Activated CD4-positive, CD25-positive, alpha-beta regulatory T cell treated with anti-CD3 and anti-CD28 coated beads, Interleukin-2, amount 50 U/mL, for 24 hours (primary cell): ENCODE measurements around the gene RIMS3.
A peak's percentile ranks its signal among the peaks of the same experiment; 100 is the strongest.
"Not testable (repeated sequence)": the region's sequence is repeated elsewhere in the genome, so short reads cannot be mapped to it uniquely, and the experiment has no call there.

Source experiments
- ATAC-seq, 2 donors: fragments of 150-1000 bp; cut with Tn5 transposase; one replicate each; pipeline ENCODE4 v1.10.0; 2021; ENCODE audit warnings: mild to moderate bottlenecking in 1 of 2, moderate library complexity in 1 of 2

The RIMS3 gene

DNA sequence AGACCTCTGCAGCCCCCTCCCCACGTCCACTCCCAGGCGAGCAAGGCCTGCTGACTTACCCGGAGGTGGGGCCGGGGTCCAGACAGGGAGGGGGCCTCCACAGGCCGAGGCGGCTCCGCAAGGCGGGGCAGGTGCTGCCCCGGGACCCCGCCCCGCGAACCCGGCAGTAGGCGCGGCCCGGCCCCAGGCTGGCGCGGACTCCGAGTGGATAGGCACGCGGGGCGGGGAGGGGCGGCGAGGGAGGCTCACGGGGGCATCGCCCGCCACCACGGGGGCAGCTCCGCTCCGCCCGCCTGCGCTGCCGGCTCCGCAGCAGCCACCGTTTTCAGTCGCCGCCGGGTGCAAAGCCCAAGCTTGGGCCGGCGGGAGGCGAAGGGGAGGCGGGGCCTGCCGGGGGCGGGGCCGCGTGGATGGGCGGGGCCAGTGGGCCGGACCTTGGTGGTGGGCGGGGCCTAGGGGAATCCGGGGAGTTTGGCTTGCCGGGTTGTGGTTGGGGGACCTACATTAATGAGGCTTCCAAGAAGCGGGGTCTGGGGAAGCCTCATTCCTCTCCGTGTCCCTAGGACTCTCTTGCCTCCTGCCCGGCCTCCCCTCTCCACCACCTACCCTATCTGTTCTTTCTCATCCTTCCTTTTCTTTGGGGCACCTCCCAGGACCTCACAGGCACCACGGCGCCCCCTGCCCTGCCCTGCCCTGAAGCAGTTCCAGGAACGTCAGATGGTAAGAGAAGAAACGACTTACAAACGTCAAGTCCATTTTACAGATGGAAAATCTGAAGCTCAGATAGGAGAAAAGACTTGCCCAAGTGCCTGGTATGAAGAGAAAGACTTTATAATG is at the start of gene RIMS3:
RIMS3 (minus strand) TSS at position 348 of the 837 bp plus-strand sequence. CDS start 23,757 bp downstream, outside the sequence.
- peak; percentile 74 to 79 for ATAC-seq

DNA sequence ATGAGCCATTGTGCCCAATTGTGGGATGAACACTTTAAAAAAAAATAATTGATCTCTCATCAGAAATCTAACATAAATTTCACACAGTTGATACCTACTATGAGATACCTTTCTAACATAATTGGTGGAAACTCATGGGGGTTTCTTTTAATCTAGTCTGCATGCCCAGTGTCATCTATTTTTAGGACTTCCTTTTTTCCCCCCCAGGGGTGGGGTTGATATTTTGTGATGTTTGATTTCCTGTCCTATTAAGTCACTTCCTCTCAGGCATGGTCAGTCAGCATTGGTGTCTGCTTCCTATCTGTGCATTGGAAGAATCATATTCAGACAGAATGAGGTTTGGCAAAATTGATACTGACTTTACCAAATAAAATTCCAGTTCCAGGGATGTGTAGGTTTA is 47.5 kb upstream of the RIMS3 start:
- ATAC-seq, result no peak

DNA sequence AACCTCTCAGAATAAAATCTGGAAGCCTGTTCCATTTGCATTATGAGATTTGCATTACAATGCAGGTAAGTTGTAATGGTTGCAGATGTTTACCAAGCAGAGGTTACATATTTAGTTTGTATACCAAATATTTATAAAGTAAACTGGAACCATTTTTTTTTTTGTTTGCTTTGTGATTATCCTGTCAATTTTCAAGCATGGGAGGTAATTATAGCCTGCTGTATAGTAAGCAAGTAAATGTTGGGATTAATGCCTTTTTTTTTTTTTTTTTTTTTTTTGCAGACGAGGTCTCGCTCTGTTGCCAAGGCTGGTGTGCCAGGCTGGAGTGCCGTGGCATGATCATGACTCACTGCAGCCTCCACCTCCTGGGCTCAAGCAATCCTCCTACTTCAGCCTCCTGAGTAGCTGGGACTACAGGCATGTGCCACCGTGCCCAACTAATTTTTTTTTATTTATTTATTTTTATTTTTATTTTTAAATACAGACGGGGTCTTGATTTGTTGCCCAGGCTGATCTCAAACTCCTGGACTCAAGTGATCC is 47.0 kb upstream of the RIMS3 start:
- ATAC-seq, result no peak

DNA sequence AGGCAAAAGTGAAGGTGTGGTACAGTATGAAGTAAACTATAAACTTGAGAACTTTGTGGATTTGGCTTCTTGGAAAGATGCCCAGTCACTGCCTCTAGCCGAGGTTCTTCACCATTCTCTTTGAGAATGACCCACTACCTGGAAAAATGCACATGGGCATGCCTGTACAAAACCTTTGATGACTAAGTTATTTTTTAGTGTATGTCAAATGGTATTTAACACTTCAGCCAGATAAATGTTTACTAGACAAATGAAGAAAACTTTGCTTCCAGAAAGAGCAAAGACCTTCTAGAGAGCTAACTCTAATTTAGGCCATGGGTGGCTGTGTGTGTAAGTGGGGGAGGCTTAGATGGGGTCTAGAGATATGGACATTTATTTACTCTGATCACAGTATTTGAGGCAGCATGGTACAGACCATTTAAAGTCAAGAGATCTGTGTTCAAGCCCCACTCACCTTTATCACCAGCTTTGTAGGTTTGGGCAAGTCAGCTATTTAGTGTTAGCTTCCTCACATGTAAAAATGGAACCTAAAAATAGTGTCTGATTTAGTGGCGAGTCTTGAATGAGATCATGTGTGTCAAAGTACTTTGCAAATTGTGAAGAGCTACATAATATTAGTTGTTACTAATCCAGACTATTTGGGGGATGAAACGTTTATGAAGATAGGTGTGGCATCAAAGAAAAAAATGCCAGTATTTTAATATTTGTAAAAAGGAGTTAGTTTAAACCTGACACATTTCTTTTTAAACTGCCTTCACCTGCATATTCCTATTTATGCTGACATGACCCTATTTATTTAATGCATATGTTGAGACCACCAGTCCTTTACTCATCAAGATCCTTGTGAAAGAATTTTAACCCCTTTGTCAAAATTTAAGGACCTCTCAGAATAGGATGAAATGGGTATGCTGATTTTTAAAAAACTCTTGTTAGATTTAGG is 46.3 kb upstream of the RIMS3 start:
- no peak for ATAC-seq

DNA sequence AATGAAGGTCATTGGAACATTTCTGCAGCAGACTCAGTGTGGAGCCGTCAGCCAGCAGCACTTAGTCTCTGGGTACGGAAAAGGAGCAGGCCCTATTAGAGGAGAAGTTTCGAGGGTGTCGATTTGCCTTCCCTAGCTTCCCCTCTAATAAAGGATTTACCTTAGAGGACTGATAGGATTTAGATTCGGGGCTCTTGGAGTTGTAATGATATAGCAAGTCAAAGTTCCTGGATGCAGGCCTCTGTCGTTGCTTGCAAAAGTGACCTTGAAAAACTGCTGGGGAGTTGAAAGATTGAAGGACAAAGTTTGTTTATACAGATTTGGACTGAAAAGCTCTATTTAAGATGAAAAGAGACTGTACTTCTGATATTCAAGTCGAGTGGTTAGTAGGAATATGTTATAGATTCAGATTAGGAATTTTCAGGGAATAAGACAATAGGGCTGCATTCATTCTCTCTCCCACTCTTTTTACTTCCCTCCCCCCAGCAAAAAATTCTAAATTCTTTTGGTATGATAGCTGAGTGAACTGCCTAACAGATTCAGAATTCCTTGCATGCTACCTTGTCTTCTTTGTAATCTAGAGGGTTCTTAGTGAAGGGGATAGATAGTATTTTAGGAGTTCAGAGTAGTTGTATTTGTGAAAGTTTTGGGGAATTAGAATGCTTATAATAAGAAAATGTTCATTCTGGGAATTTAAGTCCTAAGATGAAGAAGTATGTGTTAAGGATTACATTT is 45.3 kb upstream of the RIMS3 start:
- ATAC-seq, result no peak

DNA sequence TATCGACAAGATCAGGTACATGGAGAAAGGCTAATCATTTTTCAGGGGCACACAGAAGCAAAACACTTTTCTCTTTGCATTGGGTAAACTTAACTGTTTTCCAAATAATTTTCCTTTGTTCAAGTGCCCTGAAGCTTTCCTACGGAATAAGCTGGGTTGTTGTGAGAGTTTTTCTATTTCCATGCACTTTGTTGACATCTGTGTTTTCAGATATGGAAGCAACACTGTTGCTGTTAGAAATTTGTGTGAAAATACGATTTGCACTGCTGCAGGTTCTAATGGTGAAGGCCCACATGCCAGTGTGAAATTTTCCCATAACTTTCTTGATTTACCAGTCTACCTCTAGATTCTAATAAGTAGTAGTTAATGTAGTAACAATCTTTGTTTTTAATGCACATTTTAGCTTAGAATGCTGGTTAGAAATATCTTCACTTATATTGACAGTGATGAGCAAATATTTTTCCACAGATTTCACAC is 44.4 kb upstream of the RIMS3 start:
- no peak for ATAC-seq

DNA sequence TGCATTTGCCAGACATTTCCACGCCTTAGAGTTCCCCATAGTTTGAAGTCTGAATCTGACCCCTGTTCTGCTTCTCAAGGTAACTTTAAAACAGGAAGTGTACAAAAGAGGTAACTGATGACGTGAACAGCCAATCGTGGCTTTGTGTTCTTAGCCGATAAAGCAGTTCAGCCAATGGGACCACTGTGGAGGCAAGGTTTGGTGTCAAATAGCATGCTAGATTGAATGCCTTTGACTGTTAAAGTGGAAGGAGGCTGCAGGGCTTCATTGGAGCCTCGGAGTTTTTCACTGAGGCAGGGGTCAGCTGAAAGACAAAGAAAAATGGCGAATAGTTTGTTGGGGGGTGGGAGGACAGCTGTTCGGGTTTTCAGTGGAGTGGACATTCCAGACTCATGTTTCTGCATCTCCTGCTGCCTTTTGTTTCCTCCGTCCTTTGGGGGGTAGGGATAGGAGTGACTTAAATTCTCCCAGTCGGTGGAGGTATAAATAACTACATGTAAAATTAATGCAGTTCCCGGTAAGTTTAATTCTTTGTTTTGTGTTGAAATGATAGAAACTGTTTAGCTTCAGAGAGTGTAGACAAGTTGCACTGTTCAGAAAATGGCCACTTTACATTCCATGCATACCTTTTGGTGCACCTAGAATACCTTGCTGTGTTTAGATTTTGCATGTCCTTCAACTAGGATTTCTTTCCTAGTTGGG is 43.8 kb upstream of the RIMS3 start:
- ATAC-seq, result peak; percentile 97 to 98

DNA sequence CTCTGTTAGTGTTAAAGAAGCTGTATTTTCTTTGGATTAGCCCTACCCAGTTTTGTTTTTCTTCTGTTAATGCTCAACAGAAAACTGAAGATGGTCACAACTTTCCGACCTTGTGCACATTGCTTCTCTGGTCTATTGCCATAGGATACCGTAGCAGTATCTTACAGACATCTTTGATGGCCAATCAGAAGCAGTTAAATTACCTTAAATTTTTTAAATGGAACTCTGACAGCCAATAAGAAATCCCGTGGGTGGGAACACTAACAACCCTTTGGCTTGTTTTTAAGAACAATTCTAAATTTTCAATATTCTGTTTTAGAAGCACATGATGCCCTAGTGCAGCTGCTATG is 43.2 kb upstream of the RIMS3 start:
- ATAC-seq, result peak; percentile 73

DNA sequence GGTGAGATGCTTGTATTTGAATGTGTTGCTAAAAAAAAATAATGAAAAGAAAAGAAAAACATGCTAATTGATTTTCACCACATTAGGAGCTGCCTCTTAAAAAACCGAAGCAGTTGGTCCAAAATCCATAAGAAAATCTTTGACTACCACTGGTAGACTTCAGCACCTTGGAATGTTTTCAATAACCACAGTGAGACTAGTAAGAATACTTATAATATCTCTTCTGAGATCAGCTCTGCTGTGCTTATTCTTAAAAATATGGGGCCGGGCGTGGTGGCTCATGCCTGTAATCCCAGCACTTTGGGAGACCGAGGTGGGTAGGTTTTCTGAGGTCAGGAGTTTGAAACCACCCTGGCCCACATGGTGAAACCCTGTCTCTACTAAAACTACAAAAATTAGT is 41.1 kb upstream of the RIMS3 start:
- no peak for ATAC-seq

DNA sequence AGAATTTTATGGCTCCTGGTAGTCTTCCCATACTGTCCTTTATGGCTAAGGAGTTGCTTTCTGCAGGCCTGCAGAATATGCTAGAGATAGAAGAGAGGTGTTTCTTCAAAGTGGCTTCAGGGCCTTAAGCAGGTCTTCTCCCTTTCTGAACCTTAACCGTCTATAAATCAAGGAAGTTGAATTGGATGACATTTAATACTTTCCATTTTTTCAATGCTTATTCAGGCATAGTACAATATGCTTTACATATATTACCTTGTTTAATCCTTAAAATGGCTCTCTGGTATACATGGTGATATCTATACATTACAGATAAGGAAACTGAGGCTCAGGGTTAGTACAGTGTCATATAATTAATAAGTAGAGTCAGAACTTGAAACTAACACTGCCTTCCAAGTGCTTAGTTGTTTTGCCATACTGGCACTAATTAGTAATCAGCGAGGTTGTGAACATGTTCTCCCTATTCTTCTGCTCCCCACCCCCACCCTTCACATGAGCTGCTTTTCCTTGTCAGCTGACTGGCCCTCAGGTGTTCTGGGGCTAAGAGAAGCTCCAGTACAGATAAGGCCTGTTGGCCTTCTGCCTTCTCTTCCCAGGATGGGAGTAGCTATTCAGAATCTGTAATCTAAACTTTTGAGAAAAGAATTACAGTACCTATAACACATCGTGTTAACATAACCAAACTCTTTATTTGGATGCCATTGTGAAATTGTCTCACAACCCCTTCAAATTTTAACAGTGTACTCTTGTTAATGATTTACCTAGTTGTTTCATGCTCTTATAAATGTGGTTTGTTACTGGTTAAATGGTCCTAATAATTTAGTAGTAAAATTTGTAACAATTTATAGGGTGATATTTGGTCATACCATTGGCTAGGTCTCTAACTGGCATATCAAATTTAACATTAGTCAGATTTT is 39.6 kb upstream of the RIMS3 start:
- no peak for ATAC-seq

DNA sequence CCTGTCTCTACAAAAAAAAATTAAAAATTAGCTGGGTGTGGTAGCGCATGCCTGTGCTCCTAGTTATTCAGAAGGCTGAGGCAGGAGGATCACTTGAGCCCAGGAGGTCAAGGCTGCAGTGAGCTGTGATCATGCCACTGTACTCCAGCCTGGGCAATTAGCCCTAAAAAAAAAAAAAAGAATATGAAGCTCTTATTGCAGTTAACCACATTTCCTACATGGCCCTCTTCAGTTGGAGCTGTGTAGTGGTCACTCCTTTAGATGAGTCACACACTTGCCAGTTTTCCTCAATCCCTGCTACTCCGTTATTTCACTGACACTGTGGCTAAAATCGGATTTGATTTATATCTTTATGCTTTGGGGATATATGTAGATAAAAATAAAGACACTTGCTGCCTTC is 37.8 kb upstream of the RIMS3 start:
- no peak for ATAC-seq

DNA sequence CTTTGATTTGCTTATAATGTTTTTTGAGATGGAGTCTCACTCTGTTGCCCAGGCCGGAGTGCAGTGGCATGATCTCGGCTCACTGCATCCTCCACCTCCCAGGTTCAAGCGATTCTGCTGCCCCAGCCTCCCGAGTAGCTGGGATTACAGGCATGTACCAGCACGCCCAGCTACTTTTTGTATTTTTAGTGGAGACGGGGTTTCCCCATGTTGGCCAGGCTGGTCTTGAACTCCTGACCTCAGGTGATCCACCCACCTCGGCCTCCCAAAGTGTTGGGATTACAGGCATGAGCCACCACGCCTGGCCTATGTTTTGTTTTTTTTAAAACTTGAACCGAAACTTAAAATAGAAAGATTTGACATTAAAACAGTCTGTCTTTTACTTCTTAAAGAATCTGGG is 37.3 kb upstream of the RIMS3 start:
- ATAC-seq, result not testable (repeated sequence)

DNA sequence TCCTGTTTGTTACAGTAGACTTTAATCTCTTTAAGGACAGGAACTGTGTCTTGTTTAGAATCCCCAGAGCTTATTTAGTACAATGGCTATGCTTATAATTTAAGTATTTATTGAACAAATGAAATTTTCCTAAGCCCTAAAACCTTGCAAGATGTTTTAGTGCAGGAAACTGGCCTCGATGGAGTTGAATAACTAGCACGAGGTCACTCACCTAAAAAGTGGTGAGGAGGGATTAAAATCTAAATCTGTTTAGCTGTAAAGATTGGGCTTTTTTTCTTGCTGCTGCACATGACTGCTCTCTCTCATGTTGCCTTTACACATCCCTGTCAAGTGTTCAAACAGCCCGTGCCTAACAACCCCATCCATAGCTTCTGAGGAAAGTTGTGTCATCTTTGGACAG is 36.2 kb upstream of the RIMS3 start:
- no peak for ATAC-seq

DNA sequence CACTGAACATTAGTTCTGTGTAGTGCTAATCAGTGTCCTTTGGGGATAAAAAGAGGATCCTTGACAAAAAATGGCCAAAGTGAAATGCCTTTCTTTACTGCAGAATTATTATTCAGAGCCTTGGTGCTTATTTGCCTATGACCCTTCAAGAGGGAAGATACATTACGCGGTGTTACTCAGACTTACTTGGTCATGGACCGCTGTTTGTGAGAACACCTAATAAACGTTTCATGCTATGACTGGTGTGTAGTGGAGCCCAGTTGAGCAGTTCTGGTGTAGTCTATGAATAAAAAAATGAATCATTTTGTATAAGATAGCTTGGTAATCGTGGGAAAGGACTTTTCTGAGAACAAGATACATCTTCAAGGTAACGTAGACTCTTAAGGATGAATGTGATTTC is 34.3 kb upstream of the RIMS3 start:
- peak; percentile 99 for ATAC-seq

DNA sequence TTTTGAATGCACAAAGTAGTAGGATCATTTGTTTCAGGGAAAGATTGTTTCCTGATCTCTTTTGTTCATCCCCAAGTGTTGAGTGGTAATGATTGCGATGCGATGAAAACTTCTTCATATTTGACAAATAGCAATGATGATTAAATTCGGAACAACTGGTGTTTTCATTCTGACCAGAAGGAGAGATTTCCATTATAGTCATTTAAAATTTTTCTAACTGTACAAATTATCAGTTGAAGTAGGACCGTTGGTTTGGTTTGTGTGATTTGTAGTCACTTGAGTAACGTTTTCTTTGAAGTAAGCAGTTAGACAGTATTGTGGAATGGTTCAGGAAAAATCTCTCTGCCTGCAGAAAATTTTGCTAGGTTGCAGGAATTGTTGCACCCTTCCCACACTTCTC is 32.0 kb upstream of the RIMS3 start:
- ATAC-seq, result no peak

DNA sequence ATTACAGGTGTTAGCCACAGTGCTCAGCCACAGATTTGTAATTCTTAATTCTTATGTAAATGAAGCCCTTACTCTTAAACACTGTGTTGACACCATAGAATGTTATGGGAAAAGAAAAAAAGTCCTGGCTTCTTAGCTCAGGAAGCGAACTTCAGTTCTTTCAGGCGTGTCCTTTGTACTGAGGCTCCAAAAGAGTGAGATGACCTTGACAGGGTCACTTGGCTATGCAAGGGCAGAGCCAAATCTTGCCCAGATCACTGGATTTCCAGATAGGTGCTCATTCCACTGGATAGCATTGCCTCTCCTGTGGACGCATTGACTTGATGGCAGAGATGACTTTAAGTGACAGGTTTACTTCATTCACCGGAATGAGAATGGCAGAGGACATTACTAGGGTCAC is 30.8 kb upstream of the RIMS3 start:
- no peak for ATAC-seq

DNA sequence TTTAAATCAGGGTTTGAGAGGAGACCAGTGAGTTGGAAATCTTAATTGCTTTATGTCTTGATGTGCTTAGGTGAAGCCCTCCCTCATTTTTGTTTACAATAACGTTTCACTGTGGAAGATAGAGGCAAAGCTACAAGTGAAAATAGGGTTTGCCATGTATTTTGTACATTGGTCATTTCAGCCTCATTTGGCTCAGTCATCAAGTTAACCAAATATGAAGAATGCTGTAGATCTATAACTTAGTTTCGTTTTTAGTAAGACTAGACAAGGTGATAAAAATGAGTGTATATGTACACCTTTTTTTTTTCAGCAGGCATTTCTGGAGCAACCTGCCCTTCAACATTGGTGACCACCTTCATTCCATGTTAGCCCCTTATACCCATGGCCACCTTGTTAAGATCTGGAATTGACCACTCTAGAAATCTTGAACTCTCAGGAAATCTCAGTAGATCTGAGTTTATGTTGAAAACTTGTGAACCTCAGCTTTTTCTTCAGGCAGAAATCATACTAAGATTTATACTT is 28.9 kb upstream of the RIMS3 start:
- ATAC-seq, result peak; percentile 9 to 25

DNA sequence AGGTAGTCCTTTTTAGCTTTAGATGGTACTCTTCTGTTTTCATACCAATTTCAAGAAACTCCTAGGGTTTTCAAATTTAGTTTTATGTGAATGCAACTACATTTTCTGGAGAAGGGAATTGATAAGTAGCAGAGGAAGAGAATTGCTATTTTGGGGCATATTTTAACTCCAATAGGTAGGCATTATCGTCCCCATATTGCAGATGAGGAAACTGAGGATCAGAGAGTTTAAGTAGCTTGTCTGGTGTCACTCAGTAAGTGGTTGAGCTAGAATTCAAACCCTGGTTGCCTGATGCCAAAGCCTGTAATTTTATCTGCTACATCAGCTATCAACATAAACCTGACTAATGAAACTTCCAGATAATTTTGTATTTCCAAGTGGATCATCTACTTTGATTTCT is 27.9 kb upstream of the RIMS3 start:
- no peak for ATAC-seq

DNA sequence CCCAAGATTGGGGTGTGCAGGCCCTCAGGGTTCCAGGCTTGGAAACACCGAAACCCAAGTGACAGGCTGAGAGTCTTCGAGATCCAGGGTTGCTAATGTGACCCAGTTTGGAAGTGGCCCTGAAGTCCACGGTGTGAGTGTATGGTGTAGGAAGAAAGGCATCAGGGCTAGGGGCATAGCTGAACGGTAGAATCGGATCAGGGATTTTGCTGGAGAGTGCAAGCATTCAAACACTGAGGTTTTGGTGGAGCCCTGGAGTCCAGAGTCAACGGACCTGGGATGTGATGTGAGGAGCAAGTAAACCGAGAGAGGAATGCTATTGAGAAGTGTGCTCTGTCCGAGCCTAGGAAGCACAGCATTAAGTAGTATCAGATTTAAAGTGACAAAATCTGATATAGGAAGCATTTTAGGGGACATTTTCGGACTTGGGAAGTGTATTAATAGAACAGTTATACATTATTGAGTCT is 27.0 kb upstream of the RIMS3 start:
- no peak for ATAC-seq
